GM18508 (cell line): ENCODE measurements around the gene CA6.
"Not testable (repeated sequence)": the region's sequence is repeated elsewhere in the genome, so short reads cannot be mapped to it uniquely, and the experiment has no call there.

Source experiments
- ATAC-seq: cut with Tn5 transposase; IDR thresholded peaks from one replicate; pipeline ENCODE4 v1.9.1; 2021; ENCODE audit warnings: moderate number of reproducible peaks; ENCODE audit not compliant: insufficient read depth, unreplicated experiment

CA6 gene

GRCh38 chr1:8966606-8967005 lies 20.9 kb downstream of the CA6 start:
- ATAC-seq: no peak

GRCh38 chr1:8968902-8969301 lies 23.2 kb downstream of the CA6 start:
- not testable (repeated sequence) for ATAC-seq

GRCh38 chr1:8969937-8970336 lies 24.3 kb downstream of the CA6 start:
- no peak for ATAC-seq

- ATAC-seq: no peak
Measured at GRCh38 chr1:8970870-8971337, 25.2 kb downstream of the CA6 start.

- ATAC-seq: no peak
Measured at GRCh38 chr1:8974551-8974950, 28.9 kb downstream of the CA6 start.

- no peak for ATAC-seq
Measured at GRCh38 chr1:8976338-8976737, 30.7 kb downstream of the CA6 start.

- no peak for ATAC-seq
Measured at GRCh38 chr1:8976896-8977450, 31.3 kb downstream of the CA6 start.

- no peak for ATAC-seq
Measured at GRCh38 chr1:8980656-8981055, 35.0 kb downstream of the CA6 start.

- ATAC-seq: no peak
Measured at GRCh38 chr1:8981169-8981568, 35.5 kb downstream of the CA6 start.

GRCh38 chr1:8984203-8984602 lies 38.5 kb downstream of the CA6 start:
- ATAC-seq: no peak

- ATAC-seq: no peak
Measured at GRCh38 chr1:8984990-8985389, 39.3 kb downstream of the CA6 start.

GRCh38 chr1:8985915-8986813 lies 40.5 kb downstream of the CA6 start:
- ATAC-seq: no peak

GRCh38 chr1:8986814-8987190 lies 41.1 kb downstream of the CA6 start:
- no peak for ATAC-seq

GRCh38 chr1:8987881-8988617 lies 42.4 kb downstream of the CA6 start:
- no peak for ATAC-seq

- no peak for ATAC-seq
Measured at GRCh38 chr1:8988618-8988967, 42.9 kb downstream of the CA6 start.

GRCh38 chr1:8989061-8989460 lies 43.4 kb downstream of the CA6 start:
- no peak for ATAC-seq

- no peak for ATAC-seq
Measured at GRCh38 chr1:8989821-8990220, 44.2 kb downstream of the CA6 start.

GRCh38 chr1:8992936-8993687 lies 47.4 kb downstream of the CA6 start:
- no peak for ATAC-seq

GRCh38 chr1:8993962-8994675 lies 48.5 kb downstream of the CA6 start:
- ATAC-seq: not testable (repeated sequence)
